IPS-NIHi7 (cell line): ENCODE data around the gene AFG3L2.

Experiments used
- DNase-seq: peaks from one replicate; pipeline ENCODE4 v3.0.0; 2012; ENCODE audit warnings: mixed read lengths; ENCODE audit errors: extremely low spot score

Gene AFG3L2

GRCh38 chr18:12325726-12326245 lies 51.2 kb downstream of the AFG3L2 start:
- no peak for DNase-seq

- no peak for DNase-seq
Measured at GRCh38 chr18:12324991-12325725, 51.9 kb downstream of the AFG3L2 start.

DNA sequence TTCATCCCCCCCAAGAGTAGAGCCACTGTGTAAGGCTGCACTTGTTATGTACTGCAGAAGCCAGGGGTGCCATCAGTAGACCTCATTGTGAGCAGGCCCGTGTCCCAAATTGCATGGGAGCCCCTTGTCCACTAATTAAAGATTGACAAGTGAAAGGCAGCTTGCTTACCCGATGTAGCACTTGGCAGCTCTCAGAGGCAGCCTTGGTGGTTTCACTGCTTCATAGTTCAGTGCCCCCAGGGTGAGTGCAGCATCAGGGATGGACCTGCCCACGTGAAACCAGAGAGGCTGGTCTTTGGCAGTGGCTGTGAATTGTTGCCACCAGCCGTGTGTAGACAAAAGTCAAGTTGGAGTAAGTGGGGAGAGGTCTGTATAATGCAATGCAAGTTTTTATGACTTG lies 55.7 kb downstream of the AFG3L2 start:
- DNase-seq = no peak

- DNase-seq = no peak
Measured at GRCh38 chr18:12318857-12319256, 58.2 kb downstream of the AFG3L2 start.

DNA sequence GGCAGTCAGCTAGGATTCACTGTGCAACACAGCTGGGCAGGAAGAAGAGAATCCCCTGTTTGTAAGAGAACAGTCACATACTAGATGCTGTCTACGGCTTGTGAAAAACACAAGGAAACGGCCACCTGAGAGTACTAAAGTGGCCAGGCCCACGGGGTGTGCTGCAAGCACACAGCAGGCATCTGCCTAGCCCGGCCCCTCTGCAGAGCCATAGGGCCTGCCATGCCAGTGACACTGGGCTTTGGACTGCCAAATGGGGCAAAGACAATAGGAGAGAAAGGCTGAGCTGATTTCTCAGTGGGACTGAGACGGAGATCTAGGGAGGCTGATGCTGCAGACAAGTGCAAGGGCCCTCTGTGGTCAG lies 58.7 kb downstream of the AFG3L2 start:
- DNase-seq = no peak

GRCh38 chr18:12317664-12318333 lies 59.2 kb downstream of the AFG3L2 start:
- DNase-seq = no peak

DNA sequence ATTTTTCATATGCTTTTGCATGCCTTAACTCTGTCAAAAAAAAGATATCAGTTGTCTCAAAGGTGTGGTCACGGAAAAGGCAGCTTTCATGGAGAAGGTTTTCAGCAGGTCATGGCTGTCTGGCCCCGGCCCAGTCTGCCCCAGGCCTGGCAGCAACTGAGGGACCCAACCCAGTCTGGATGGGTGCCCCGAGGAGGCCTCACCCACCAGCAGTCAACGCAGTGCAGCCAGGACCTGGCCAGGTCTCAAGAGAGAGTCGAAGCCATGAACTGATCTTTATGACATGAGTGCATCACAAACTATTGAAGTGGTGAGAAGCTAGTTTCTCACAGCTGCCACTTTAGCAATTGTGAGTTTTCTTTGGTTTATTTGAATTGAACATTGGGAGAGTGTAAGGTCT lies 61.1 kb downstream of the AFG3L2 start:
- DNase-seq = no peak

DNA sequence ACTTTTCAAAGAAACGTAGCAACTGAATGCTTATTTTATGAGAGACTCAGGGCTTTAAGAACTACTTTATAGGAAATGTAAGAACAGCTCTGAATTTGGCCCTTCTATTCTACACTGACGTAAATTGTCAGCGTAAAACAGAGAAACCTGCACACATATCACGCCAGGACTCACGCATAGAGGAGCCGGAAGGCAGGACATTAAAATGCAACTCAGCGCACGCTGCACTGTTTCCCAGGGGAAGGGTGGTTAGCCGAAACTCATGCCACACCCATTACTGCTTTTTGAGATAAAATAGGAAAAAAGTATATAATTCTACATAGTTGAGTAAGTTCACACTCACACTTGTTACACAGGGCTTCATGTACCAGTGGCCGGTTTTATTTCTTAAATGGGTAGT lies 61.5 kb downstream of the AFG3L2 start:
- no peak for DNase-seq

GRCh38 chr18:12314591-12315305 lies 62.3 kb downstream of the AFG3L2 start:
- no peak for DNase-seq

DNA sequence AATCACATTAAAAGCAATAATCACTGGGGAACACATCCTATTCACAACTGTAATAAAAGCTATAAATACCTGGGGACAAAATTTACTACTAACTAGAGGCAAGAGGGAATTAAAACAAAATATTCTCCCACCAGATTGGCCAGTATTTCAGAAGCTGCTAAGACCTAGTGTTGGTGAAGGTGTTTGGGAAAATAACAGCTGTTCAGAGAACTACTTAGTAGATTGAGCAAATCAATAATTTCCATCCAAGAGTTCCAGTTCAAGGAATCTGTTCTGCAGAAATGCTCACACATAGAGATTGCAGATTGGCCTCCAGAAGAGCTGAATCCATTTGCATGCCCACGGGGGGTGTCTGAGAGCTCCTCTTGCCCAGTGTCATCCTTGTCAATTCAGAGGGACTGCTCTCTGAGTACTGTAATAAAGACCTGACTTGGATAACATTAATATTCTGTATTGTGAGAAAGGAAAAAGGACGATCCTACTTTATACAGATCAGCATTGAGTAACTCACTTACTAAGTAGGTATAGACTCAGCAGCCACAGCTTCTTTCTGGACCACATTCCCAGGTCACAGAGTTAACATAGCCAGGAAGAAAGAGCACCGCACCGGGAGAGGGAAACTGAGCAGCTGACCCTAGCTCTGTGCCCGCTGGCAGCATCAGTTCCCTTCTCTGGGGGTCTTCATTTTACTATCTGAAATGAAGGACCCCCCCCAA lies 63.3 kb downstream of the AFG3L2 start:
- DNase-seq = no peak

- no peak for DNase-seq
Measured at GRCh38 chr18:12312976-12313375, 64.1 kb downstream of the AFG3L2 start.

GRCh38 chr18:12310762-12311161 lies 66.3 kb downstream of the AFG3L2 start:
- no peak for DNase-seq

DNA sequence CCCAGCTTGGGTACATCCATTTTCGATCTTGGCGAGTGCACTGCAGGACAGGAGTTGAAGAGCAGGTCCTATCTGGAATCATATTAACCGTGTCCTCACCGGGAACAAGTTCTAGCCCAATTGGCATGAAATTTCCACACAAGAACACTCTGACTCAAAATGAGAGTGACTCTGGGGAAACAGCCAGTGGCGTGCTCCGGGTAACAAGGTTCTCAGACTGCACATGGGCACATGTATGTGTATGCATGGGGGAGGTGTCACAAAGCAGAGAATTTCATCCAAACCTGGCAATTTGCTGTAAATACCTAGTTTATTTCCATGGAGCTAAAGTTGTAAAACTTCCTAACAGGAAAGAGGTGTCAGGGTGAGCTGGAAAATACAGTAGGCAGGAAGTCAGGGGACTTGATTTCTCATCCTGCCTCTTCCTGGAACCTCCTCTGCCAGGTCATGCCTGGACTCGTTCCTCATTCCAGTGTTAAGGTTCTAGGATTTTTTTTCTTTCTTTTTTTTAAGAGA lies 67.3 kb downstream of the AFG3L2 start:
- DNase-seq = no peak

DNA sequence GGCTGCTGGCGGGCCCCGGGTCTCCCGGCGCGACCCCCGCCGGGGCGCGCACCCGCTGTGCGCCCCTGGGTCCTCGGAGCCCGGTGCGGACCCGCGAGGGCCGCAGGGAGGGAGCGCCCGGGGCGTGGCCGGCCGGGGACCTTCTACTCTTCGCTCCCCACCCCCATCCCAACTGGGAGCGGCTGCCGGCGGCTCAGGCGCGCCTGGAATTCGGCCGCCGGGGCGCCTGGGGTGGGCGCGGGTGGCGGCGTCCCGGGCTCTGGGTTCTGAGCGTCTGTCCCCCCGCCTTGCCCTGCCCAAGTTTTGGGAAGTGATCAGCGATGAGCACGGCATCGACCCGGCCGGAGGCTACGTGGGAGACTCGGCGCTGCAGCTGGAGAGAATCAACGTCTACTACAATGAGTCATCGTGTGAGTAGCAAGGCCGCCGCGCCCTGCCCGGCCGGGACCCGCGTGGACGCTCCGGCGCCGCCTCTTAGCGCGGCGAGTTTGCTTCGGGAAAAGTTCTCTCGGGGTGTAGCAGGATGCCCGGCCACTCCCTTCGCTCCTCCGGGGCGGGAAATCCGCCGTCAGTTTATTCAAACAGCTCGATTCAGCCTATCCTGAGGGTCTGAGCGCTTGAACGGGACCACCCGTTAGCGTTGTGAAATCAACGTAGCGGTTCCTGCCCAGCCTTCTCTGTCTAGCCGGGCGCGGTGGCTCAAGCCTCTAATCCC lies 68.5 kb downstream of the AFG3L2 start:
- DNase-seq = peak; percentile 71

DNA sequence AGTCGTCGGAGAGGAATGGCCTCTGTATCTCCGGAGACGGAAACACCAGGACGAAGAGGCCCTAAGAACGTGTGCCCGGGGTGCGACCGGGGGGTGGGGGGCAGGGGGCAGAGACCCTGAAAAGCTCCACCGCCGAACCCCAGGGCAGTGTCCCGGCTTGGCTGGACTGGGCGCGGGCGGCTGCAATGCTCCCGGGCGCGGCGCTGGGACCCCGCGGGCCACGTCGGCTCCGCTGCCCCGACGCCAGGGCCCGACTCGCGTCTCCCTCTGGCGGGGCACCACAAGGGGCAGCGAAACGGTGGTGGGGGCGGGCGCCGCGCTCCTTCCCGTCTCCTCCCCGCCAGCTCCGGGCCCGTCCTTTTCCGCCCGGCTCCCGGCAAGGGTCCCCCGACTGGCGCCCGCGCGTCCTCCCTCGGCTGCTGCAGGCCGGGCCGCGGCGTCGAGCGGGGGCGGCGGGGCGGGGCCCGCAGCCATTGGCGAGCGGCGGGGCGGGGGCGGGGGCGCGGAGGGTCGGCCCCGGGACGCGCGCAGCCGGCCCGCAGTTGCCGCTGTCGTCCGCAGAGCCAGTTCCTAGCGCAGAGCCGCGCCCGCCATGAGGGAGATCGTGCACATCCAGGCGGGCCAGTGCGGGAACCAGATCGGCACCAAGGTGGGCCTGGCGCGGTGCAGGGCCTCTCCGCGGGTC lies 69.2 kb downstream of the AFG3L2 start, which contains the start of gene TUBB6:
Gene TUBB6 (plus strand): TSS at position 541 of the 685 bp plus-strand sequence. CDS start 52 bp downstream, at position 593.
- peak; percentile 93 for DNase-seq

DNA sequence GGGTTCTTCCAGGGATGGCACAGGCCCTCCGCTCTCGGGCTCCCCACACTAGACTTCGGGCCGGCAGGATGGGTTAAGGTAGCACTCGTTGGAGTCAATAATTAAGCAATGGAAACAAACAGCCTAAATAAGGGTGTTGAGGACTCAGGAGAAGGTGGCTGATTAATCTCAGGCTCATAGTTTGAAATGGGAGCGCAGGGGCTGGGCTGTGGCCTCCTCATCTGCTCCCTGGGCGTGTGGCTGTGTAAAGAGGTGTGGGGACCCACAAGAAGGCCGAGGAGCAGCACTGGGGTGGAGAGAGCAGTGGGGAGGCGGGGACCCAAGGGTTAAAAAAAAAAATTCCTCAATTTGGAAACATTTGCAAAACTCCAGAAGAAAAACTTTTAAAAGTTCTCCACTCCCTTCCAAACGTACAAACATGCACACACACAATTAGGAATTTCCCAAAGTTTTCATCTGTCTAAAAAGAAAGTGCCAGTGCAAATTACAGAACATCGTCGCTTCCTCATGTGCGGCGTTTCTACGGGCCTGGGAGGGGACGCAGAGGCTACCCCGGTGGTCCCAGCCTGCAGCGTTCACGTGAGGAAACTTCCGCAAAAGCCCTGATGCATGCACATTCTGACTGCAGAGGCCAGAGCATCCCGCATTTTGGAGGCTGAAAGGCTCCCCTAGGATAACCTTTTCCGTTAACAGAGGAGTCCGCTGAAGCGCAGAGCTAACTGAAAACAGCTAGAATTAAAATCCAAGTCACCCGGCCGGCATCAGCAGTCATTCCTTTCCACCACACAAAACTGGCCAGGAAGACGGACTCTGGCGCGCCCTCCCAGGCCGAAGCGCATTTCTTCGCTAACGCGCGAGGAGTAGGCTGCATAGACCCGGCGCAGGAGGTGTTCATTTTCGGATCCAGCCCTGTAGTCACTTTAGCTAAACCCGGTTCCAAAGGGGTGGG lies 70.0 kb downstream of the AFG3L2 start:
- DNase-seq = no peak

DNA sequence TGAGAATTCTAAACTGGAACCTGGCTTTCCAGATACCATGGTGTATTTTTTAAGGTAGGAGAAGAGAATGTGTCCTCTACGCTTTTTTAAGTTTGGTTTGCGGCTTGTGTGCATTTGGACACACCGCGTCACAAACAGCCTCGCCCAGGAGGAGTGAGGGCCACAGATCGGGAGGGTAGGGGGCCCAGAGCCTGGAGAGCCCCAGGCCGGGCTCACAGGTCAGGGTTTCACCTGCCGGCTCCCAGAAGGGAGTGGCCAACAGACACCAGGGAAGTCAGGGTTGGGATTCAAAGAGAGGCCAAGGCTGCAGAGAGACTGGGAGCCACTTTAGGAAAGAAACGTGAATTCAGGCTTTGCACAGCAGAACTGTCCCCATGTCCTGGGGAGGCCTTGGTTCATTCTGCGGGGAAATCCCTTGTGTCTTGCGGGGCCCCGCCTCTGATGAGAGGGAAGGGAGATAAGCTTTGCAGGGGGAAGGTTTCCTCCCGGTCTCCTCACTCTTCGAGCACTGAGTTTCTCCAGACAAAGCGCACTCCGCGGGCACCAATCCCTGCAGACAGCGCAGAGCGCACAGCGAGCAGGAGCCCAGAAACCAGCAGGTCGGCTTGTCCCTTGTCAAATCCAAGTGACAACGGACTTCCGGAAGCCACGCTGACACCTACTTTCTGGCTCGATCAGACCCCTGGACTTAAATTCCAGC lies 70.9 kb downstream of the AFG3L2 start:
- no peak for DNase-seq

GRCh38 chr18:12305211-12305610 lies 71.8 kb downstream of the AFG3L2 start:
- DNase-seq = no peak
